Uterus (tissue), 2 donors: ENCODE measurements around the gene OR10P1.

Experiments
- POLR2A ChIP-seq, 2 donors: fragments of 450-650 bp; IDR thresholded peaks; one replicate each; pipeline ENCODE4 v1.6.1; 2016; ENCODE audit warnings: antibody characterized with exemption in 2 of 2, mild to moderate bottlenecking in 1 of 2, moderate library complexity in 1 of 2
- TF ChIP-seq, protein P1 (sequence below), 4 experiments: fragments of 200-600 bp in 2 of 4; fragments of 450-650 bp in 2 of 4; sonication (generic) in 2 of 4; IDR thresholded peaks; one replicate each; pipeline ENCODE4 v1.5.1; 2016 to 2019; ENCODE audit warnings: antibody characterized with exemption in 4 of 4, mild to moderate bottlenecking in 2 of 4, moderate library complexity in 1 of 4

GRCh38 chr12:55612646-55613045 is 24.0 kb upstream of the OR10P1 start:
- TF ChIP-seq POLR2A (IDR thresholded peaks at IDR 0.05) = no peak
- TF ChIP-seq, protein P1, sequence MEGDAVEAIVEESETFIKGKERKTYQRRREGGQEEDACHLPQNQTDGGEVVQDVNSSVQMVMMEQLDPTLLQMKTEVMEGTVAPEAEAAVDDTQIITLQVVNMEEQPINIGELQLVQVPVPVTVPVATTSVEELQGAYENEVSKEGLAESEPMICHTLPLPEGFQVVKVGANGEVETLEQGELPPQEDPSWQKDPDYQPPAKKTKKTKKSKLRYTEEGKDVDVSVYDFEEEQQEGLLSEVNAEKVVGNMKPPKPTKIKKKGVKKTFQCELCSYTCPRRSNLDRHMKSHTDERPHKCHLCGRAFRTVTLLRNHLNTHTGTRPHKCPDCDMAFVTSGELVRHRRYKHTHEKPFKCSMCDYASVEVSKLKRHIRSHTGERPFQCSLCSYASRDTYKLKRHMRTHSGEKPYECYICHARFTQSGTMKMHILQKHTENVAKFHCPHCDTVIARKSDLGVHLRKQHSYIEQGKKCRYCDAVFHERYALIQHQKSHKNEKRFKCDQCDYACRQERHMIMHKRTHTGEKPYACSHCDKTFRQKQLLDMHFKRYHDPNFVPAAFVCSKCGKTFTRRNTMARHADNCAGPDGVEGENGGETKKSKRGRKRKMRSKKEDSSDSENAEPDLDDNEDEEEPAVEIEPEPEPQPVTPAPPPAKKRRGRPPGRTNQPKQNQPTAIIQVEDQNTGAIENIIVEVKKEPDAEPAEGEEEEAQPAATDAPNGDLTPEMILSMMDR (IDR thresholded peaks at IDR 0.05) = no peak
